ENCODE data around the gene PPM1H. TPM values are rescaled to one million over a fixed set of nuclear protein-coding genes. Genes with fewer than 3 reads are reported as not detected.

Gene PPM1H
- total and polyA plus RNA-seq, 10 of the 15 experiments (the other 5 are each of a cell fraction or from before 2014, with no cell fraction given), result 0.11 to 0.83 (median 0.49) TPM

- POLR2A ChIA-PET, result no interaction called here
- intact Hi-C loops (cut with micrococcal nuclease; ENCODE audit: unreplicated experiment) (no loop called here), in situ Hi-C loops (cut with MboI) (no loop called here)
- Histone ChIP-seq H3K9me3 (replicated peaks; ENCODE audit: control insufficient read depth, insufficient read depth, low read length) (no peaks in the 10 kb centered on the region), H3K4me3 (no peak overlapping the region), H3K79me2 (ENCODE audit: control insufficient read depth, insufficient read depth, low read length) (no peaks in the 10 kb centered on the region), H3K9ac (ENCODE audit: control insufficient read depth, insufficient read depth, low read length) (no peak overlapping the region), H3K4me2 (ENCODE audit: control insufficient read depth, insufficient read depth) (no peak overlapping the region), H2AFZ (ENCODE audit: control insufficient read depth, low read depth, low read length) (no peak overlapping the region), H3K4me1 (ENCODE audit: control insufficient read depth, insufficient read depth, low read length) (peaks cover 6% of the 10 kb centered on the region), H3K27me3 (replicated peaks in 1 of 2; ENCODE audit: control insufficient read depth in 2 of 2, insufficient read depth in 2 of 2, low read length in 1 of 2) (peaks cover 7 to 24% of the 10 kb centered on the region in 2 experiments), H4K20me1 (ENCODE audit: control insufficient read depth, insufficient read depth) (no peaks in the 10 kb centered on the region), H3K36me3 (ENCODE audit: control insufficient read depth in 2 of 2, insufficient read depth in 2 of 2, low read length in 1 of 2) (no peaks in the 10 kb centered on the region), H3K27ac (ENCODE audit: control insufficient read depth, insufficient read depth) (no peak overlapping the region)
- CTCF ChIA-PET, result no interaction called here
- no peak for FAIRE-seq
- TF ChIP-seq MAX (IDR thresholded peaks at IDR 0.05; ENCODE audit: low read depth, low read length), result no peak
- peak; percentile 68 for TF ChIP-seq SUZ12 (IDR thresholded peaks at IDR 0.05; ENCODE audit: unreplicated experiment)
- ATAC-seq, result no peak
- RAD21 ChIA-PET (ENCODE audit: unreplicated experiment), result no interaction called here
- under 1% methylated on average over 15 of the region's 15 CpGs for WGBS (ENCODE audit: insufficient coverage, insufficient replicate concordance, low lambda C conversion rate, missing lambda C conversion rate)
- no peak for DNase-seq (ENCODE audit: low read depth, low spot score)
- SMC1A ChIA-PET (ENCODE audit: uncharacterized antibody, unreplicated experiment), result interaction anchor here (1.1 kb wide), 1 partner anchor 11 kb away, joined by 3 read pairs; no protein-coding TSS in a partner anchor
- BruUV-seq (replicated peaks), result no TSS peak
Observed at GRCh38 chr12:62933220-62933601, 1.7 kb downstream of the PPM1H start.

DNA sequence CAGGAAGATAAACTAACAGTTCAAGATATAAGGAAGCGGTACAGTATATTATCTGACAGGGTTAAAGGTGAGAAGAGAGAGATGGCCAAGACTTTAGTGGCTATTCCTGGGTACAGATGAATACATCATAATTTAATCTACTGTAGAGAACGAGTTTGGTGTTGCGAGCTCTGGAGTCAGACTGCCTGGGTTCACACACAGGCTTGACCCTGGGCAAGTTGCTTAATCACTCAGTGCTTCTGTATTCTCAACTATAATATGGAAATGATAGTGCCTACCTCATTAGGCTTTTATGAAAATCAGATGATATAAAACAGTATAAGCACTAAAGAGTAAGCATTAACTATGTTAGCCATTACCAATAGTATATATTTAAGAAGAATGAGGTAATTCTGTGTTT lies 3.5 kb downstream of the PPM1H start:
- H3K4me1 ChIP-seq (ENCODE audit: control insufficient read depth, insufficient read depth, low read length), result peaks cover 6% of the 10 kb centered on the region
- WGBS (ENCODE audit: insufficient coverage, insufficient replicate concordance, low lambda C conversion rate, missing lambda C conversion rate), result 66% methylated on average over 3 of the region's 3 CpGs
- DNase-seq (ENCODE audit: low read depth, low spot score), result no peak
- ATAC-seq, result no peak
- FAIRE-seq, result no peak
- POLR2A ChIA-PET, result no interaction called here
- RAD21 ChIA-PET (ENCODE audit: unreplicated experiment), result no interaction called here
- no peaks in the 10 kb centered on the region for H3K9me3 ChIP-seq (replicated peaks; ENCODE audit: control insufficient read depth, insufficient read depth, low read length)
- H3K79me2 ChIP-seq (ENCODE audit: control insufficient read depth, insufficient read depth, low read length), result no peaks in the 10 kb centered on the region
- no peaks in the 10 kb centered on the region for H3K36me3 ChIP-seq (ENCODE audit: control insufficient read depth in 2 of 2, insufficient read depth in 2 of 2, low read length in 1 of 2)
- BruUV-seq (replicated peaks), result no TSS peak
- H2AFZ ChIP-seq (ENCODE audit: control insufficient read depth, low read depth, low read length), result no peak overlapping the region
- no peaks in the 10 kb centered on the region for H4K20me1 ChIP-seq (ENCODE audit: control insufficient read depth, insufficient read depth)
- intact Hi-C loops (cut with micrococcal nuclease; ENCODE audit: unreplicated experiment), result no loop called here
- H3K27me3 ChIP-seq (replicated peaks in 1 of 2; ENCODE audit: control insufficient read depth in 2 of 2, insufficient read depth in 2 of 2, low read length in 1 of 2), result peaks cover 7 to 24% of the 10 kb centered on the region in 2 experiments
- no peak overlapping the region for H3K4me3 ChIP-seq
- no peak overlapping the region for H3K9ac ChIP-seq (ENCODE audit: control insufficient read depth, insufficient read depth, low read length)
- CTCF ChIA-PET, result no interaction called here
- H3K27ac ChIP-seq (ENCODE audit: control insufficient read depth, insufficient read depth), result no peak overlapping the region
- SMC1A ChIA-PET (ENCODE audit: uncharacterized antibody, unreplicated experiment), result interaction anchor here (1.0 kb wide), 1 partner anchor 15 kb away, joined by 3 read pairs; no protein-coding TSS in a partner anchor
- H3K4me2 ChIP-seq (ENCODE audit: control insufficient read depth, insufficient read depth), result no peak overlapping the region
- TF ChIP-seq BHLHE40 (IDR thresholded peaks at IDR 0.05; ENCODE audit: borderline replicate concordance in 1 of 2, low read depth in 2 of 2, low read length in 1 of 2) (no peak), MAX (IDR thresholded peaks at IDR 0.05; ENCODE audit: low read depth, low read length) (no peak), ASH2L (IDR thresholded peaks at IDR 0.05; ENCODE audit: borderline replicate concordance, low read depth) (no peak), SUZ12 (IDR thresholded peaks at IDR 0.05; ENCODE audit: unreplicated experiment) (no peak), ZNF24 (IDR thresholded peaks at IDR 0.05) (no peak), POLR2AphosphoS2 (IDR thresholded peaks at IDR 0.05; ENCODE audit: low read depth, low read length) (no peak), PAX8 (IDR thresholded peaks at IDR 0.05) (no peak), SIN3A (IDR thresholded peaks at IDR 0.05; ENCODE audit: low read depth, low read length) (no peak), ATF7 (IDR thresholded peaks at IDR 0.05; ENCODE audit: low read depth) (no peak), JUND (IDR thresholded peaks at IDR 0.05; ENCODE audit: low read depth, low read length) (no peak), KLF5 (IDR thresholded peaks at IDR 0.05; ENCODE audit: partially characterized antibody) (no peak)
- TF ChIP-seq, protein P1, sequence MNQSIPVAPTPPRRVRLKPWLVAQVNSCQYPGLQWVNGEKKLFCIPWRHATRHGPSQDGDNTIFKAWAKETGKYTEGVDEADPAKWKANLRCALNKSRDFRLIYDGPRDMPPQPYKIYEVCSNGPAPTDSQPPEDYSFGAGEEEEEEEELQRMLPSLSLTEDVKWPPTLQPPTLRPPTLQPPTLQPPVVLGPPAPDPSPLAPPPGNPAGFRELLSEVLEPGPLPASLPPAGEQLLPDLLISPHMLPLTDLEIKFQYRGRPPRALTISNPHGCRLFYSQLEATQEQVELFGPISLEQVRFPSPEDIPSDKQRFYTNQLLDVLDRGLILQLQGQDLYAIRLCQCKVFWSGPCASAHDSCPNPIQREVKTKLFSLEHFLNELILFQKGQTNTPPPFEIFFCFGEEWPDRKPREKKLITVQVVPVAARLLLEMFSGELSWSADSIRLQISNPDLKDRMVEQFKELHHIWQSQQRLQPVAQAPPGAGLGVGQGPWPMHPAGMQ (IDR thresholded peaks at IDR 0.05; ENCODE audit: borderline replicate concordance), result no peak
- TF ChIP-seq, protein P2, sequence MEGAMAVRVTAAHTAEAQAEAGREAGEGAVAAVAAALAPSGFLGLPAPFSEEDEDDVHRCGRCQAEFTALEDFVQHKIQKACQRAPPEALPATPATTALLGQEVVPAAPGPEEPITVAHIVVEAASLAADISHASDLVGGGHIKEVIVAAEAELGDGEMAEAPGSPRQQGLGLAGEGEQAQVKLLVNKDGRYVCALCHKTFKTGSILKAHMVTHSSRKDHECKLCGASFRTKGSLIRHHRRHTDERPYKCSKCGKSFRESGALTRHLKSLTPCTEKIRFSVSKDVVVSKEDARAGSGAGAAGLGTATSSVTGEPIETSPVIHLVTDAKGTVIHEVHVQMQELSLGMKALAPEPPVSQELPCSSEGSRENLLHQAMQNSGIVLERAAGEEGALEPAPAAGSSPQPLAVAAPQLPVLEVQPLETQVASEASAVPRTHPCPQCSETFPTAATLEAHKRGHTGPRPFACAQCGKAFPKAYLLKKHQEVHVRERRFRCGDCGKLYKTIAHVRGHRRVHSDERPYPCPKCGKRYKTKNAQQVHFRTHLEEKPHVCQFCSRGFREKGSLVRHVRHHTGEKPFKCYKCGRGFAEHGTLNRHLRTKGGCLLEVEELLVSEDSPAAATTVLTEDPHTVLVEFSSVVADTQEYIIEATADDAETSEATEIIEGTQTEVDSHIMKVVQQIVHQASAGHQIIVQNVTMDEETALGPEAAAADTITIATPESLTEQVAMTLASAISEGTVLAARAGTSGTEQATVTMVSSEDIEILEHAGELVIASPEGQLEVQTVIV (IDR thresholded peaks at IDR 0.05; ENCODE audit: borderline replicate concordance, partially characterized antibody), result no peak
- in situ Hi-C loops (cut with MboI), result no loop called here

Data from GM12878 (cell line).